ENCODE results near the gene MBTD1.
"Not testable (repeated sequence)": the region's sequence is repeated elsewhere in the genome, so short reads cannot be mapped to it uniquely, and the experiment has no call there.

MBTD1 gene

DNA sequence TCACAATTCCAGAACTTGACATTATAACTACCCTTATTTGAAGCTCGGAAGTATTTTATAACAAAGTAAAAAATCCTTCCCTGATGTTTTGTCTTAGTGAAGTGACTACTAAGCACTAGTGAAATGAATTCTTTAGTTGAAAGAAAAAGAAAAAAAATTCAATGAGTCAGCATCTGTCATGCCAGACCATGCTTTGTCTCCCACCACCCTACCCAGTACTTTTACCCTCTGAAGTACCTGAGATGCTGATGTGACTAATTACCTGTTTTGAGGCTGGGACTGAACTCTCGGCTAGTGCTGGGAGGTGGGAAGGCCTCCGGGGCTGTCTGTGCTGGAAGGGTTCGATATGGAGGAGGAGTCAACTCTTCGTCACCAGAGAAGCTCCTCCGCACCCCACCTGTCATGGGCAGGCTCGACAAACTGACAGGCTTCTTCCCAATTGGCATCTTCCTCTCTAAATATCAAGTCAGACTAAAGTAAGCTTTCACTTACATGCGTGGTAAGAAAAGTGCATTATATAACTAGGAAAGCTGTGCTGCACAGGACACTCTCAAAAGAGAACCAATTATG is 74.0 kb downstream of the MBTD1 start:
- DNase-seq: no peak

DNA sequence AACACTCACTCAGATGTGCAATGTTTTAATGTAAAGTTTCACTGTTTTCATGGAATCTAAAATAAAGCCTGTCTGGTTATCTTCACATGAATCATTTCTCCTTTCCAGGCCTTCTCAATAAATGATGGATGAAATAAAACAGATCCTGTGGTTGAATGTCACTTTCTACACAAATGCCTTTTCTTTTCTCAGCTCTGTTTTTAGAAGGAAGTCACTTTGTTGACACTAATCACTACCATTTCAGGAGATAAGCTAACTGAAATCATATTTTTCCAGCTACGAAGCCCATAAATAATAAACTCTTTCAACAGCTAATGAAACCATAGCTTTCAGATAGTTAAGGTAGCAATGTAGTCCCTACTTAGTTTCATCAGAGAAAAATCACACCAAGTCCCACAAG is 75.7 kb downstream of the MBTD1 start:
- DNase-seq: no peak

DNA sequence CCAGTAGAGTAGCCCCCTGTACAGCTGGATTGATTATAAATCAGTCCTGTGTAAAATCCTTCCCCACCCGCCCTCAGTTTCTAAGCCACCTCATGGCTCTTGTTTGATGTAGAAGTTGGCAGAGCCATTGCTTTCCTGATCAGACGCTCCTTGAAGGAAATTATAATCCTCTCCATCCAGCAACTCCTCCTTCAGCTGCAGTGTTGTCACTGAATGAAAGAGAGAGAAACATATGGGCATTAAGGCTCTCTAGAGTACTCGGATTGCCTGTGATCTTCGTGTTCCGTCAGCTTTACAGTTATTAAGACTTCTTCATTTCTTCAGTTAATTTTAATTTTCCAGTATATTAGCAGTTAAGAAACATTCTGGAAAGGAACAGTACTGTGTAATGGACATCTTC is 79.4 kb downstream of the MBTD1 start:
- no peak for DNase-seq

DNA sequence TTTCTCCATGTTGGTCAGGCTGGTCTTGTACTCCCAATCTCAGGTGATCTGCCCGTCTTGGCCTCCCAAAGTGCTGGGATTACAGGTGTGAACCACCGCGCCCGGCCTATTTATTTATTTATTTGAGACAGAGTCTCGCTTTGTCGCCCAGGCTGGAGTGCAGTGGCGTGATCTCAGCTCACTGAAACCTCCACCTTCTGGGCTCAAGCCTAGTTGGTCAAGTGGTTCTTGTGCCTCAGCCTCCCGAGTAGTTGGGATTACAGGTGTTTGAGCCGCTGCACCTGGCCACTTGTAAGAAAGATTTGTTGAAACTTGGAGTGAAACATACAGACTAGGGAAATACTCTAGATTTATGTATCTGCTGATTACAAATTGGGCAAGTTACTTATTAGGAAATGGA is 87.8 kb downstream of the MBTD1 start:
- DNase-seq: not testable (repeated sequence)

DNA sequence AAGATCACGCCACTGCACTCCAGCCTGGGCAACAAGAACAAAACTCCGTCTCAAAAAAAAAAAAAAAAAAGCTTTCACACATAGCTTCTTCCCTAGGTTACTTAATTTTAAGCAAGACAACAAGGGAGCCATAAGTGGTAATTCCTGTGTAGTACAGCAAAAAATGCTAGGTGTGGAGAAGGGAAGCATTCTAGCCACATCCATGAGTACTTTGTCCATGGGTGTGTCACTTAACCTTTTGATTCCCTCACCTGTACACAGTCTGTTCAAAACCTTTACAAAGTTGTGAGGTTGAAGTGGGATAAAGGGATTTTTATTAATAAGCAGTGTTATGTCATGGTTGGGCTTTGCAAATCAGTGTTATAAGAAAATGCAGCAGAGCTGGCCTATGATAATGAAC is 89.1 kb downstream of the MBTD1 start:
- DNase-seq: no peak

DNA sequence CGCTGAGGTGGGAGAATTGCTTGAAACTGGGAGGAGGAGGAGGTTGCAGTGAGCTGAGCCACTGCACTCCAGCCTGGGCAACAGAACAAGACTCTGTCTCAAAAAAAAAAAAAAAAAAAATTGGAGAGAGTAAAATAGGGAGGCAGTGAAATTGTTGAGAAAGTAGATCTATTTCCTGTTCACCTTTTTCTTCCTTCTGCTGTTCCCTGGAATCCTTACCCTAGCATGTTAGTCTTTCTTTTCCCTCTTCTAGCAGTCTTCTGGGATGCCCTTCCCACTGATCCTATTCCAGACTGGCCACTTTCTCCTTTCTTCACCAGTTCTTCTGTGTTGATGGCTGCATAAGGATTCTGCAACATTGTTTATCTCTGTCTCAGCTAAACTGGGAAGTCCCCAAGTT is 90.5 kb downstream of the MBTD1 start:
- DNase-seq: no peak

DNA sequence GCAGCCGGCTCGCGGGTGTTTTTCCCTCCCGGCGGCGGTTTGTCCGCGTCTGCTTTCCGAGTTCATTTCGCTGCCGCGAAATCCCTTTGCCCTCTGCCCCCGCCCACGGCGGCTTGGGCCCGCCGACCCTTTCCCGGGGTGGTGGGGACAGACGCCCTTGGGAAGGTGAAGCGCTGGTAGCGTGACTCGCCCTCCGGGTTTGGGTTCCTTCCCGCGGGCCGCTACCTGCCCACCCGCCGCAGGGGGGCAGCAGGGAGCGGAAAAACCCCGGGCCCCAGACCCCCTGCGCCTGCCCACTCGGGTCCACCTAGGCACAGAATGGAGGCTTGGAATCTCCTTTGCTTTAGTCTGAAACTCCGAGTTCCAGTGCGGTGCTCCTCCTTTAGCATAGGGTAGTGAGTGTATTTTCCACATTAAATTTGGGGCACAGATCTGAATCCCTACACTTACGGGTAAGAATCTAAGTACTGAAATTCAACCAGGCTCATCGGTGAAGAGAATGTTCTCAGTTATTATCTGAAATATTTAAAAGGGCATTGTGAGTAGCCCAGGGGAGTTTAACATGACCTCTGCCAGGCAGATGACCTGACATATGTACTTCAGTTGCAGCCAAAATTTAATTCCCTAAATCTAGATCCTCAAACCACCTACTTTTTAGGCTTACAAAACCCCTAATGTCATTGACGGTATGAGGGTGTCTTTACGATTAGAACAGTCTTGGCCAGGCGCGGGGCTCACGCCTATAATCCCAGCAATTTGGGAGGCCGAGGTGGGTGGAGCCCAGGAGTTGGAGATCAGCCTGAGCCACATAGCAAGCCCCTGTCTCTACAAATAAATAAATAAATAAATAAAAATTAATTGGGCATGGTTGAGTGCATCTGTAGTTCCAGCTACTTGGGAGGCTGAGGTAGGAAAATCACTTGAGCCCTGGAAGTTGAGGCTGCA is 92.6 kb downstream of the MBTD1 start:
- peak; percentile 41 to 85 for DNase-seq

DNA sequence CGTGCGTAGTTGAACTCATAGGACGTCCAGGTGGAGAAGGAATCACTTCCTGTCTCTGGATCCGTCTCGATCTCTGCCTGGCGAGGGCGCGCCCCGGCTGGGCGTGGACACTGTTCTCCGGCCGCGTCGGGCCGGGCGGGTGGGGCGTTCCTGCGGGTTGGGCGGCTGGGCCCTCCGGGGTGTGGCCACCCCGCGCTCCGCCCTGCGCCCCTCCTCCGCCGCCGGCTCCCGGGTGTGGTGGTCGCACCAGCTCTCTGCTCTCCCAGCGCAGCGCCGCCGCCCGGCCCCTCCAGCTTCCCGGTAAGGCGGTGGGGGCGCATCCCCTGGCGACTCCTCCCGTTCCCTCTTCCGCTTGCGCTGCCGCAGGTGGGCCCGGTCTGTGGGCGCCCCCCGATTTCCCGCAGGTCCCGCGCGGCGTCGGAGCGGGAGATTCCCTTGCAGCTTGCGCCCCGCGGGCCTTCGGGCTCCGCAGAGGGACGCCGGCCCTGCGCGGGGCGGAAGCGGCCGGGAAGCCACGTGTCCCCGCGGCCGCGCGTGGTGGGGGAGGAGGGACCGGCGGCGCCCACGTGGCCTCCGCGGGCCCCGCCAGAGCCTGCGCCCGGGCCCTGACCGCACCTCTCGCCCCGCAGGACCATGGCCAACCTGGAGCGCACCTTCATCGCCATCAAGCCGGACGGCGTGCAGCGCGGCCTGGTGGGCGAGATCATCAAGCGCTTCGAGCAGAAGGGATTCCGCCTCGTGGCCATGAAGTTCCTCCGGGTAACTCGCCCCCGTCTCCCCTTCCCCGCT is 93.5 kb downstream of the MBTD1 start, which contains the start of gene NME2:
Gene NME2, plus strand, starts transcription at position 214 of the 789 bp plus-strand sequence. Its CDS starts 420 bp downstream, at position 634.
- DNase-seq: peak; percentile 71 to 94

DNA sequence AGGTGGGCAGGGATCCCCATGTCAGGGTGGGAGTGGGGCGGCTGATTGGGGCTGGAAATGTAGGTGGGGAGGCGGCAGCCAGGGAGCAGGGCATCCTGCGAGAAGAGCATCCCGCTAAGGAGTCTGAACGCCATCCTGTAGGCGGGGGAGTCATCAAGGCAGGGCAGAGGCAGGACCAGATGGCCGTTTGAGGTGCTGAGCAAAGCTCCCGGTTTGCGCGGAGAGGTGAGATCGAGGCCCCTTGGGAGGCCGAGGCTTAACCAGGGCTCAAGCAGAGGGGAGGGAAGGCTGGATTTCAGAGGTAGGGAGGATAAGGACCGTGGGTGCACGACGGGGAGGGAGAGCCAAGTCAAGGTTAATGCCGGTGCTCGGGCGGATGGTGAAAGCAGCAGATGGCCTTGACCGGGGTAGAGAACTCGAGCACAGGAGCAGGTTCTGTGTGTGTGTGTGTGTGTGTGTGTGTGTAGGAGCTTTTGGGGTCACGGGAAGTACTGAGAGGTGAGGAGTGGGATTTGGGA is 94.1 kb downstream of the MBTD1 start:
- peak in 1 of 2 experiments; percentile 71 for DNase-seq

DNA sequence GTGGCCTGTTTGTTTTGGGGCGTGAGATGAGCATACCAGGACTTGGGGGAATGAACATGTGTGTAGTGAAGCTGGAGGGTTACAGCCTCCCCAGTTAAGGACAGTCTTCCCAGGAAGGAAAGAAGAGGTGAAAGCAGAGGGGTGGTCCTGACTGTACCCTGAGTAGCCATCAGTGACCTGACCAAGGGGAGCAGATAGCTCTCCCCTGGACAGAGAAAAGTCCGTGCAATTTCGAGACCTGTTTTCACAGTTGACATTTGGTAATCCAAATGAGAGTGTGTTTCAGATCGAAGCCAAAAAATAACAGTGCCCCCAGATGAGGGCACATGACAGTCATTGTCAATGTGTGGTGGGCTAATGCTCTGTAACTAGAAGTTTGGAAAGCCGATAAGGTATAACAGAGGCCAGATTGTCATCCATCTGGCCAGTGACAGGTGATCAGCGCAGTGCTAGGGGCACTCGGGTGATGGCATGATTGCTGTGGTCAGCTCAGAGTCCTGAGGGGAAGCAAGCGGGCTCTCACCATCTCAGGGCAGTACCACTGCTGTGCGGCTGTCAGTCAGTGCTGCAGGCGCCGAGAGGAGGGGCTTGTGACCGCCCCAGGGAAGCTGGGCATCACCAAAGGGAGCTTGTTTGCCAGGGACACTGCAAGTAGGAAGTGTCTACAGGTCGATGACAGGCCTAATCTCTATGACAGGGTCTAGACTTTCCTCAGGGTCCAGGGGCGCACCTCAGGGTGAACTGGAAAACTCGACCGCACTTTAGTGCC is 94.8 kb downstream of the MBTD1 start:
- peak in 1 of 2 experiments; percentile 55 for DNase-seq

DNA sequence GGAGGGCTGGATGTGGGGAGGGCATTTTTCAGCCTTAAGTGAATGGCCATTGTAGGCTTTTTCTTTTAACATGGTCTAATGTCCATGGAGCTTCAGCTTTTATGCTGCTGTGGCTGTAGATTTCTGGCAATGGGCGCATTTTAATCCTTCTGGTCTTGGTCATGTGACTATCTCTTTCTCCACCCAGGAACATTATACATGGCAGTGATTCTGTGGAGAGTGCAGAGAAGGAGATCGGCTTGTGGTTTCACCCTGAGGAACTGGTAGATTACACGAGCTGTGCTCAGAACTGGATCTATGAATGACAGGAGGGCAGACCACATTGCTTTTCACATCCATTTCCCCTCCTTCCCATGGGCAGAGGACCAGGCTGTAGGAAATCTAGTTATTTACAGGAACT is 98.3 kb downstream of the MBTD1 start:
- no peak for DNase-seq

DNA sequence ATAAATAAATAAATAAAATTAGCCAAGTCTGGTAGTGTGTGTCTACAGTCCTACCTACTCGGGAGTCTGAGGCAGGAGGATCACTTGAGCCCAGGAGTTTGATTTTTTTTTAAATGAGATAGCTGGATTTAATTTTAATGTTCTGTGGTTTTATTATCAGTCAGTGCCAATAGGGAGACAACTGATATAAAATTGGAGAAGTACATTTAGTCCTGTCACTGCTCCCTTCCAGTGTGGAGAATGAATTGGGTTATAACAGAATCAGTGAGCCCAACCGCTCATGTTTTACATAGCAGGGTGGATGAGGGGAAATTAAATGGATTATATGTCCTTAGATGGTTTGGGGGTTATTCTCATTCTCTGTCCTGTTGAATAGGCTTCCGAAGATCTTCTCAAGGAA is 100.2 kb downstream of the MBTD1 start:
- no peak for DNase-seq

DNA sequence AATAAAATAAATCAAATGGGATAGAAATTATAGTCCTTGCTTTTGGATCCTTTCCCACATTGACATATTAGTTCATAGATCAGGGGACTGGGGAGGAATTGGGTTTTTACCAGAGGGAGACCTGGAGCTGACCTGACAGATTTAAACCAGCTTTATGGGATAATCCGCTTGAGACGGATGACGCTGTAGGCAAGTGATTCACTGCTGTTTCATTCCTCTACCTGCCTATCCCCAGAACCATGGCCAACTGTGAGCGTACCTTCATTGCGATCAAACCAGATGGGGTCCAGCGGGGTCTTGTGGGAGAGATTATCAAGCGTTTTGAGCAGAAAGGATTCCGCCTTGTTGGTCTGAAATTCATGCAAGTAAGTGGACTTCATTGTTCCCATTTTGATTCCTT is 104.4 kb downstream of the MBTD1 start:
- DNase-seq: no peak

DNA sequence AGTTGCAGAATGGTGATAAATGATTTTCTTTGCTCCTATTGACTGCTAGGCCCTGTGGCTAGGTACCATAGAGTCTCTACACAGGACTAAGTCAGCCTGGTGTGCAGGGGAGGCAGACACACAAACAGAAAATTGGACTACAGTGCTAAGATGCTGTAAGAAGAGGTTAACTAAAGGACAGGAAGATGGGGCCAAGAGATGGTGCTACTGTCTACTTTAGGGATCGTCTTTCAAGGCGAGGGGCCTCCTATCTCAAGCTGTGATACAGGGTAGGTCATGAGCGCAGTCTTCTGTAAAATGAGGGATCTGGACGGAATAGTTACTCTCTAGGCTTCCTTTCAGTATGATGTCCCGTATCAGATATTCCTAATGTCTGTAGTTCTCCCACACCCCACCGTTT is 105.7 kb downstream of the MBTD1 start:
- peak in 1 of 2 experiments; percentile 35 for DNase-seq

DNA sequence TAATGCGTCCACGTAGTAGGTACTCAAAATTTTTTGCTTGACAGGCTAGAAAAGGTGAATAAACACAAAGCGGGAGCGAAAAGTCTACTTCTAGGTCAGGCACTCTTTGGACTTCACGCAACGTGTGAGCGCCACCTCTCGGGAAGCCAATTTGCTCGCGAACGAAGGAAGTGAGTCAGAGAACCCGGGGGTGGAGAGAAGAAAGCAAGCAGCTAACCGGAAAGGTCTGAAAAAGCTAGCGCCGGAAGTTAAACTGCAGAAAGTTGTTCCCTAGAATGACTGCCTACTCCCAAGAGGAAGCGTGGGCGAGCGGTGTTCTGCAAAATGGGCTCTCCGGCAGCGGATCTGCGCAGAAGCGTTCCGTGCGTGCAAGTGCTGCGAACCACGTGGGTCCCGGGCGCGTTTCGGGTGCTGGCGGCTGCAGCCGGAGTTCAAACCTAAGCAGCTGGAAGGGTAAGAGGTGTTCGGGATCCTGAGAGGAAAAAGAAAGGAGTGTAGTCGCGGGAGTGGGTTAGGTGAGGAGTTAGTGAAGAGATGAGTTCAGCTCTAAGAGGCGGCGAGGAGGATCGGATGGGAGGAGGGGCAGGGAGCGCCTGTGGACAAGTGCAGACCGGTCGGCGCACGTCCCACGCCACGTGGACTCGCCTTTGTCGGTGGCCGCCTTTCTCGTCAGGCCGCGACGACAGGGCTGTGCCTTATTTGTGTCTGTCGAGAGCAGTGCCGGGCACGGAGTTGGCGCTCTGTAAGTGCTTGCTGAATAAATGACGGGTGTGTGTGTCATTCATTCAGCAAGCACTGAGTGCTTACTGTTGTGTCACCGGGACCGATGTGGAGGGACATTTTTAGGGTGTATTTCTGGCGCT is 106.4 kb downstream of the MBTD1 start, which contains the start of gene NME1:
Gene NME1, plus strand, starts transcription at position 350 of the 863 bp plus-strand sequence. CDS start 2,096 bp downstream, outside the sequence.
- peak; percentile 99 for DNase-seq

DNA sequence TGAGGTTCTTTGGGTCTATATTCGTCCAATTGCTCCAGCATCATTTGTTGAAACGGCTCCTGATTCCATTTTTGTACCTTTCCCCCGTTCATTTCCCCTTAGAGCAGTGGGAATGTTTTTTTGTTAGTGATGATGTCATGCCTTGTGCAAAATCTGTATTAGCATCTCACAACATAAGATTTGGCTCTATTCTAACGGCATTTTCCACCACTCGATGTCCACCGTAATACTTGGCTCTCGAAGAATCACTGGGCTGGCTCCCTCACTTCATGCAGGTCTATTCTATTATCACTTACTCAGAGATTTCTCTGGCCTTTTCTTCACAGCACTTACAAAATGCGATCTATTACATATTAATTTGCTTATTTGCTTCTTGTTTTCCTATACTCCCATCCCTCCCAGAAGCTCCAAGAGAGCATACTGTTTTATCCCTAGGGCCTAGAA is 107.1 kb downstream of the MBTD1 start:
- peak in 1 of 2 experiments; percentile 76 for DNase-seq

DNA sequence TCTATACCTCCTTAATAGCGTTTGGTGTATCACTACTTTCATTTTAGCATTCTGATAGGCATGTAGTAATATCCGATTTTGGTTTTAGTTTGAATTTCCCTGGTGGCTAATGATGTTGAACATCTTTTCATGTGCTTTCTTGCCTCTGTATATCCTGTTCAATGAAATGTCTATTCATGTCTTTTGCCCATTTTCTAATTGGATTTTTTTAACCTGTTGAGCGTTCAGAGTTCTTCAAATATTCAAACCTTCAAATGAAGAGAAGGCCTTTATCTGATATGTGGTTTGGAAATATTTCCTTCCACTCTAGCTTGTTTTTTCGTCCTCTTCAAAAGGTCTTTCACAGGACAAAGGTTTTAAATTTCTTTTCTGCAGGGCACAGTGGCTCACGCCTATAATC is 108.9 kb downstream of the MBTD1 start:
- DNase-seq: no peak

DNA sequence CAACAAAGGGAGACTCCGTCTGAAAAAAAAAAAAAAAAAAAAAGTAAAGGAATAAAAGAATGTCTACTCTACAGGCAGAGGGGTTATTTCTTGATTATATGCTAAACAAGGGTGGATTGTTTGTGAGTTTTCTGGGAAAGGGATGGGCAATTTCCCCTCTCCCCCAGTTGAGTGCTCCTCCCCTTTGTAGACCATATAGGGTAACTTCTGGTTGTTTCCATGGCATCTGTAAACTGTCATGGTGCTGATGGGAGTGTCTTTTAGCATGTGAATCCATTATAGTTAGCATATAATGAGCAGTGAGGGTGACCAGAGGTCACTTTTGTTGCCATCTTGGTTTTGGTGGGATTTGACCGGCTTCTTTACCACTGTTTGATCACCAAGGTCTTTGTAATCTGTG is 110.7 kb downstream of the MBTD1 start:
- no peak for DNase-seq

DNA sequence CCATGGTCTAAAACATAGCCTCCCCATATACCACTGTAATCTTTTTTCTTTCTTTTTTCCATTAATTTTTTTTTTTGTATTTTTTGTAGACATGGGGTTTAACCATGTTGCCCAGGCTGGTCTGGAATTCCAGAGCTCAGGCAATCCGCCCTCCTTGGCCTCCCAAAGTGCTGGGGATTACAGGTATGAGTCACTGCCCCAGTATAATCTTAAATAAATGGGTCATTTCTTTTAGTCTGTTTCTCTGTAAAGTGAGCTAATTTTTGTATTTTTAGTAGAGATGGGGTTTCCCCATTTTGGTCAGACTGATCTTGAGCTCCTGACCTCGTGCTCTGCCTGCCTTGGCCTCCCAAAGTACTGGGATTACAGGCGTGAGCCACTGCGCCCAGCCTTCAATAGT is 112.2 kb downstream of the MBTD1 start:
- no peak for DNase-seq

DNA sequence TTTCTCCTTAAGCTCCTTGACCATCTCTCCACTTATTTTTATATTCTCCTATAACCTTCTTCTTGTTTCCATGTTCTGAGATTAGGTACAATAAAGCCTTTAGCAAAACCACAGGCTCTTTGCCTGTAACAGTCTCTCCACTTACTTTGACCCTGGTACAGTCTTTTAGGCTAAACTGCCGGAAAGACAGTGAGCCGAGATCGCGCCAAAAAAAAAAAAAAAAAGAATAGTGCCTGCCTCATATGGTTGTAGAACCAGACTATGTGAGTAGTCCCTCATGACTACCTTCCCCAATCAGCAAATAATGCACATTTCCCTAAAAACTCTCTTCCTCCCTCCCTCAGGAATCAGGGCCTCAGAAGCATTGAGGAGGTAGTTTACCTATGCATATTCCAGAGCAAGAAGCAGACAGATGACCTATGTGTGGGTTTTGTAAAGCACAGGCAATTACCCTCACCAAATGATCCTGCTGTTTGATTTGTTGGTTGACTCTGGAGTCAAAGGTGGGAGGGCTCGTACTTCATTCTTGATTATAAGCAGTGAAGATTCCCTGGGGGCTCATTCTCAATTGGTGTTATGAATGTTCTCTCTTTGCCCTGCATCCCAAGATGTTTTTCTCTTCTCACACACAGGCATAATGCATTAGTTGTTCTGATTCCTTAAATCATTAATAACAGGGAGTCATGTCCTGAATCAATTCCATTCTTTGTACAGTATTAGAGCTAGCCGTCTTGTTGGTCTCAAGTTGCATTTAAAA is 115.4 kb downstream of the MBTD1 start:
- peak in 1 of 2 experiments; percentile 34 for DNase-seq

All from NCI-H526 (cell line).